Adipose tissue (tissue), 3 donors: ENCODE measurements around the gene SMC5. TPM values are rescaled to one million over a fixed set of nuclear protein-coding genes. Genes with fewer than 3 reads are reported as not detected.

Experiments
- H3K27ac ChIP-seq: one replicate; pipeline ENCODE4 v1.5.1; 2013; ENCODE audit warnings: low read depth, low read length
- WGBS, 3 donors: extraction: QIAGEN DNeasy Blood & Tissue Kit; methylation state at CpG; one replicate each; pipeline ENCODE4 v1.1.7; 2013; 5-methylcytosine and 5-hydroxymethylcytosine counted together
- polyA plus RNA-seq, 3 donors: library from polyadenylated mRNA; stranded (reverse); fragments of 200-250 nt; gene quantifications; one replicate each; pipeline ENCODE4 v1.2.3, GENCODE V29; 2013
- donor health status: healthy with polysubstance abuse.
- donor health status: Bipolar disorder and iron deficiency.
- donor health status: healthy.

The SMC5 gene
- polyA plus RNA-seq, 3 donors: 7.7 to 10.3 (median 8.5) TPM

DNA sequence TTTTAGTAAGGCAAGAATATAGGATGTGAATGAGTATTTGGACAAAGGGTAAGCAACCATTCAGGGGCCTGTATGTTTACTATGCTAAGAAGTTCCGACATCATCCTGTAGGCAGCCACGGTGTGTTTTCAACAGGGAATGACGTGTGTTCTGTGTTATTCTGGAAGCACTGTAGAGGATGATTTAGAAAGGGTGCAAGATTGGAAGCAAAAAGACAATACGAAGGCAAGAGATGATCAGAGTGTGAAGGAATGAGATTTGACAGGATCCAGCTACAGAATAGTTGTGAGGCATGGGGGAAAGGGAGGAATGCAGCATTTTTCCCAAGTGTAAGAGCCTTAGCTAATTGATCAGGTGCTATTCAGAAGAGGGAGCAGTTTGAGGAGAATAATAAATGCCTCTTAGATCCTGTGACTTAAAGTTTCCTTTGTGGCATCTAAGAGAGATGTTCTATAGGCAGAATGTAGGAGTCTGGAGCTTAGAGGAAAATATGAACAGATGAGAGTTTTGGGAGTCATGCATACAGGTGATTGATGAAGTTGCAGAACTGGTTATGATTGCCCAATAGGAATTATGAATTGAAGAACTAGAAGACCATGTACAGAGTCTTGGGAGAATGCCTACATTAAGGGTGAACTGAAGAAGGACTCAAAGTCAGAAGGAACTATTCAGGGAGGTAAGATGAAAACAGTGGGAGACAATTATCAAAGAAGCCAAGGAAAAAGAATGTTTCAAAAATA, 2.5 kb downstream of the SMC5 start:
- 63 to 89% (median 86%) methylated on average over 4 of the region's 4 CpGs for WGBS, 3 donors
- no peak overlapping the region for H3K27ac ChIP-seq

DNA sequence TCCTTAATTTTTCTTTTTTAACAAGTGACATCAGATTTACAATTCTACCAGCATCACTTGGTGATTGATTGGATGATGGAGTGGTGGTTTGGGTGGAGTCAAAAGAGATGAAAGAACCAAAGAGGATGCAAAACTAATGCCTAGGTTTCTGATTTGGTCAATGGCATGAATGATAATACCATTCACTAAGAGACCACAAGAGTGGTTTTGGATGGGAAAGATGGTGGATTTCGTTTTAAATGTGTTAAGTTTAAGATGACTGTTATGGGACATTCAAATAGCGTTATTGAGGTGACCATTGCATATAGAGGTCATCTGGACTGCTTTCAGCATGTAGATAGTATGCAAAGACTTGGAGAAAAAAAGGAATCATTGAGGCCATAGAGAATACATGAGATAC, 3.6 kb downstream of the SMC5 start:
- WGBS, 3 donors: 90 to 93% (median 90%) methylated on average over 2 of the region's 2 CpGs

DNA sequence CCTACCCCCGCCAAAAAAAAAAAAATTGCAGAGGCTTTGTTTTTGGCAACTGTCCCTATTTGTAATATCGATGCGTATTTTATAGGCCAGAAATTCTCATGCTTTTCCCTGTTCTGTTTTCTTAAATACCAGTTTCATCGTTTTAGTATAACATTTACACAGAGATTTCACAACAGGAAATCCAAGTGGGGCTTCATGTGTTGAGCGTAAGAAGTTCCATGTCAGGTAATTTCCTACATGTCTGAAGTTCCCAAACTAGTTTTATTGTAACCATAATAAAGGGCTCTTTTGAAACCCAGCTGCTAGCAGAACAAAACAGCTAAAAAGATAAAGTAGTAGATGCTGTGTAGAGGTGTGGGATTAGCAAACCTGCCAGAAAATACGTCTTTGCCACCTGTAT, 4.2 kb downstream of the SMC5 start:
- WGBS, 3 donors: 50 to 59% (median 53%) methylated on average over 6 of the region's 6 CpGs
- no peak overlapping the region for H3K27ac ChIP-seq

More for the DNA sequence above, 3.6 kb downstream of the SMC5 start:
- no peak overlapping the region for H3K27ac ChIP-seq

DNA sequence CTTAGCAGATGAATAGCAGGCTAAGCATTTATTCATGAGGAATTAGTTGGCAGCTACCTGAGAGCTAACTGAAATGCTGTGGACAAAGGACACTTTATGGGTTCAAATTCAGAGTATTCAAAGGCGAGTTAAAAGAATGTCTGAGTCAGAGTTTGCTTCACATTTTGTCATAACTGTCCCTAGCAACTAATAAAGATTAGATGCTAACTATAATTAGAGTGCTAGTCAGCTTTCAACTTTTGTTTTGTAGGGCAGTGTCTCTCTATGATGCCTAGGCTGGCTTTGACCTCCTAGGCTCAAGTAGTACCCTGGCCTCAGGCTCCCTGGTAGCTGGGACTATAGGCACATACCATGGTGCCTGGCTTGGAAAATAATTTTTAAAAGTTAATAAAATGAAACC, 4.6 kb downstream of the SMC5 start:
- WGBS, 3 donors: 61 to 84% (median 80%) methylated on average over 1 of the region's 1 CpG
- no peak overlapping the region for H3K27ac ChIP-seq

DNA sequence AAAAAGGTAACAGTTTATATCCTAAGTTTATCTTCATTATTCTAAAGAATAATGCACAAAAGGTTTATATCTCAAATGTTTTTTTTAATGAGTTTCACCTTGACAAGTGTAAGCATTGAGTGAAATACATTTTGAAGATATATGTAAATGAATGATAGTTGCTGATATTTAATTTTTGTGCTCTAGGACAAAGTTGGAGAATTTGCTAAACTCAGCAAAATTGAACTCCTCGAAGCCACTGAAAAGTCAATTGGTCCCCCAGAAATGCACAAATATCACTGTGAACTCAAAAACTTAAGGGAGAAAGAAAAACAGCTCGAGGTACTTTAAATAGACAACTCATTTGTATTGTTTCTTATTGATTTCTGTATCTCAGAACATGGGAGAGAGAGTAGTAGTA, 19.5 kb downstream of the SMC5 start:
- WGBS, 3 donors: 67 to 96% (median 91%) methylated on average over 2 of the region's 2 CpGs
- no peak overlapping the region for H3K27ac ChIP-seq

DNA sequence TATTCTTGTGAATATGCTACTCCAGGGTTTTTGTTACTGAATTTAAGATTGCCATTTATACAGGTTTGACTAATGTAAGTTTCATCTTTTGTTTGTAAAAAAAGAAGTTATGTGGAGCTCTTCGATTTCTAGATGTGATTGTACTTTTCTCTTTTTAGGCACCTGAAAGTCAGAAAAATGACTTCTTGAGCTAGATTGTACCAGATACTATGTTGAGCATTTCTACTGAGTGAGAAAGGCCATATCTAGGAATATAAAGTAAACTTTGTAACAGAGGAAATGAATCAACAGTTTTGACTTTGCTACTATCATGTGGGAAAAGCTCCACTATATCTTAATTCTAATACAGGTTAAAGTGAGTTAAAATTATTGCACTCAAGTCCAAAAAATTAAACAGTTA, 25.1 kb downstream of the SMC5 start:
- 90 to 94% (median 92%) methylated on average over 1 of the region's 1 CpG for WGBS, 3 donors
- H3K27ac ChIP-seq: no peak overlapping the region

DNA sequence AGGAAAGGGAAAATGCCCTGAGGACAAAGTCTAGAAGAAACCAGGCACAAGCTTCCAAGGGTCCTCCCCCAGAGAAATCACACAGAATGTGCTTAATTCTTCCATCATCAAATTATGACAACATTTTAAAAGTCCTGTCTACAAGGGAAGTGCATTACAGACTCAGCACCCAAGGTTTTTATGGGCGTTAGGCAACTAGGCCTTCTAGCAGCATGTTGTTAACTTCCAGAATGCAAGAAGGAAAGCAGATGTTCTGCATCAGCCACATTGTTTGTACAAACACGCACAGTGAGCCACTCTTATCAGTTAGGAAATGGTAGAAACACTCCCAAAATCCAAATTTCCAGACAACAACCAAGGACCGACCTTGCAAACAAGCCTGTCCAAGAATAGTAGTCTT, 26.5 kb downstream of the SMC5 start:
- H3K27ac ChIP-seq: no peak overlapping the region
- 56 to 62% (median 59%) methylated on average over 3 of the region's 3 CpGs for WGBS, 3 donors

DNA sequence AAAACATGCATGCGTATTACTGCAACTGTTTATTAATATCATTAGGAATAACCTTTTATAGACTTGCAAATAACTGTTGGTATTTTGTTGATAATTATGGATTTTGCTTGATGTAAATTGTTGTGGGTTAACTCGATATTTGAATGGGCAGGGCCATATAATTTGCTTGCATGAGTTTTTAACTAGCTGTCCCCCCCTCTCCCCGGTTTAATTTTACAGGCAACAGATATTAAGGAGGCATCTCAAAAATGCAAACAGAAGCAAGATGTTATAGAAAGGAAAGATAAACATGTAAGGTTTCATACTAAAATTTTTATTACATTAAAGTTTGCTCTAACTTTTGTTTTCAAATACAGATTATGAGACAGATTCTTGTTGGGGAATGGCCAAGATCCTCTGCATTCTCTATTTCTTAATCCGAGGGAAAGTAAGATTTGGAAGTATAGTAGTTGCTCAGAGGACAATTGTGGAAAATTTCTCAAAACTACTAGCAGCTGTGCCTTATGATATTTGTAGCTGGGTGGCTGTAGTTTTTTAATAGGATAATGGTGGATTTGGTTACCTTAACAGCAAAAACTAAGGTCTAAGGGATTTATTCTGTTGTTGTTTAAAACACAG, 27.3 kb downstream of the SMC5 start:
- WGBS, 3 donors: 80 to 94% (median 88%) methylated on average over 4 of the region's 4 CpGs
- no peak overlapping the region for H3K27ac ChIP-seq

DNA sequence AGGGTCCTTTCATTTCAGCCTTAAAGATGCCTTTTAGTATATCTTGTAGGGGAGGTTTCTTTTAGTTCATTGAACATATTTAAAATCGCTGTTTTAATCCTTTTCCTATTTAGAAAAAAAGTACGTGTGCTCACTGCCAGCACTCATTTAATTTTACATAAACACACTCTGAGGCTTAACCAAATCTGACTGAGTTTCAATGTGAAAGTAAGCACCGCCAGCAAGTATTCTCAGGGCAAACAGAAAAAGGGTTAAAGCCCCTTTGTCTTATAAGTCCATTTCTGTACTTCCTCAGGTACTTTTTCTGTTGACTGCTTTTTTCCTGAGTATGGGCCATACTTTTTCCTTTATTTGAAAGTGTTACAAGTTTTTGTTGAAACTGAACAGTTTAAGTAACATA, 31.8 kb downstream of the SMC5 start:
- WGBS, 3 donors: 97 to 98% (median 97%) methylated on average over 3 of the region's 3 CpGs
- H3K27ac ChIP-seq: no peak overlapping the region

DNA sequence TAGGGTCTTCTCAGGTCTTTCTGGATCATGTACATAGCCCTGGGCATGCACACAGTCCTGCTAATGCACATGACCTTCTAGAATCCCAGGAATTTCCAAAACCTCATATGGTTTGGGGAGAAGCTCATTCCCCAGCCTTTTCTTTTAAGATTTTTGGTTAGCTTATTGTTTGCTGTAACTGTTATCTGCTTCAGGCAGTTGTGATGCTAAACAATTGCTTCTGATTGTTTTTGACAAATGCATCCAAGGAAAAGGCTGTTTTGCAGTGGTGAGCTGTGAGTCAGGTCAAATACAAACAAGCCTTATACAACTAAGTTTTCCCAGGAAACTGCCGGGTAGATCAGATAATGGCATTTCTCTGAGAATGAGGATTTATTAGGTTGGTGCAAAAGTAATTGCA, 32.7 kb downstream of the SMC5 start:
- WGBS, 3 donors: 75 to 95% (median 93%) methylated on average over 1 of the region's 1 CpG
- no peak overlapping the region for H3K27ac ChIP-seq

DNA sequence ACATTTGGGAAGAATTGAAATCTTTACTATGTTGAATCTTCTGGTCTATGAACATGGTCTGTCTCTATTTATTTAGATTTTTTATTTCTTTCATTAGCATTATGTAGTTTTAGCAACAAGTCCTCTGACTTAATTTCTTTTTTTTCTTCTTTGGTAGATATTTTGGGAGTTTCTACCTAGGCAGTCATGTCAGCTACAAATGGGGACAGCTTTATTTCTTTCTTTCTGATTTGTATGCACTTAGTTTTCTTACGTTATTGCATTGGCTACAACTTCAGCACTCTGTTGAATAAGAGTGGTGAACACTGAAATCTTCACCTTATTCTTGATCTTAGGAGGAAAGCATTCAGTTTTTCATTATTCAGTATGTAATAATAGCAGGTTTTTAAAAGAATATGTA, 33.5 kb downstream of the SMC5 start:
- whole genome bisulfite sequencing, 3 donors: 97 to 100% (median 97%) methylated on average over 1 of the region's 1 CpG
- no peak overlapping the region for H3K27ac ChIP-seq

DNA sequence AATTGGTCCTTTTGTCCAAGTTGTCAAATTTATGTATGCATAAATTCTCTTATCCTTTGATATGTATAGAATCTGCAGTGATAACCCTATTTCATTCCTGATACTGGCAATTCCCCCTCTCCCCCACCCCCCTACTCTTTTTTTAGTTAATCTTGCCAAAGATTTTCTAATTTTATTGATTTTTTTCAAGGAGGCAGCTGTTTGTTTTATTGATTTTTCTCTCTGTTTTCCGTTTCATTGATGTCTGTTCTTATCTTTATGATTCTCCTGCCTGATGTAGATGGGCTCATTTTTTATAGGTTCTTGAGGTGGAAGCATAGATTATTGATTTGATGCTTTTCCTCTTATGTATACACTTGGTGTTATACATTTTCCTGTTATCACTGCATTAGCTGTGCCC, 34.4 kb downstream of the SMC5 start:
- 36 to 100% (median 97%) methylated on average over 1 of the region's 1 CpG for WGBS, 3 donors

DNA sequence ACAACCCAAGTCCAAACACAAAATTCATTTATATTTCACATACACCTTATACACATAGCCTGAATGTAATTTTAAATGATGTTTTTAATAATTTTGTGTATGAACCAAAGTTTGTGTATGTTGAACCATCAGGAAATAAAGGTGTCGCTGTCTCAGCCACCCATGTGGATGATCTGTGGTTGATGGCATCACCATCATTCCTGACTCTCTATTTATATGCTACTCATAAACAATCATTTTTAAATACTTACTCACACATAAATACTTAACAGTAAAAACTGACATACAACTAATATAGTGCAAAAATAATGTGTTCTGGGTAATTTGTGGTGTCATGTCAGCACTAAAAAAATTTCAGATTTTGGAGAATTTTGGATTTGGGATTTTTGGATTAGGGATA, 38.4 kb downstream of the SMC5 start:
- 91 to 97% (median 93%) methylated on average over 1 of the region's 1 CpG for WGBS, 3 donors
- no peak overlapping the region for H3K27ac ChIP-seq

More for the DNA sequence above, 34.4 kb downstream of the SMC5 start:
- no peak overlapping the region for H3K27ac ChIP-seq

DNA sequence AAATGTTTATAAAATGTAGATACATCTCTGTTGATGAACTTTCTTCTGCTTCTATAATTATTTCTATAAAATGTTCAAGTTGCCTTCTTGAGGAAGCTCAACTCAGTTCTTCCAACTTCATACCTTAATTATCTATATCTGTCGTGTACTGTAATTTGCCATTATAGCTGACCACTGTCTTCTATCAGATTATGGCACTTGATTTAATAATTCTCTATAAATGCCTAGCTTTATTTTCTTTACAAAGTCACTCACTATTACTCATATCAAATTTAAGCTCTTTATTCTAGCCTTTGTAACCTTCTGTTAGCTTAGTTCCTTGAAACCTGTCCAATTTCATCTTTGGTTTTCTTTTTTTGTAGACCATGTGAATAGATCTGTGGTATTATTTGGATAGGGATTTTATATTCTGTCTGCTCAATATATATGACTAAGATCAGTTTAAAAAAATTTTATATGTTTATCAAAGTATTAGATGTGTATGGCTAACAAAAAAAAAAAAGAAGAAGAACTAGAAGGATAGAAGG, 39.5 kb downstream of the SMC5 start:
- H3K27ac ChIP-seq: no peak overlapping the region
- WGBS, 3 donors: 92 to 98% (median 92%) methylated on average over 1 of the region's 1 CpG

DNA sequence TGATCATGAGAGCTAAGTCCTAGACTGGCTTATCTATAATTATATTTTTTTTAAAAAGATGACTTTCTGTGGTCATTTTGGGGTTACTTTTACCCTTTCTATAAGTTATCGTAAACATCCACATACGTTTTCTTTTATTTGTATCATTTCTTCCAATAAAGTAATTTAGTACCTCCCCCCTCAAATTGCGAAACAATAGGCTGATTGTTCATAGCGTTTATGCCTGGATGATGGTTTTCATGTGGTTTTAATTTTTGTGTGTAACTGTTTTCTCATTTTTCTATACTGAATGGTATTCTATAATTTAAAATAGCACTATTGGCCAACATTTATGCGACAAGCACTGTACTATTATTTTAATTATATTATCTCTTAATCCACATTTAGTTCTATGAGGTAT, 44.5 kb downstream of the SMC5 start:
- no peak overlapping the region for H3K27ac ChIP-seq
- 79 to 83% (median 80%) methylated on average over 5 of the region's 5 CpGs for WGBS, 3 donors

DNA sequence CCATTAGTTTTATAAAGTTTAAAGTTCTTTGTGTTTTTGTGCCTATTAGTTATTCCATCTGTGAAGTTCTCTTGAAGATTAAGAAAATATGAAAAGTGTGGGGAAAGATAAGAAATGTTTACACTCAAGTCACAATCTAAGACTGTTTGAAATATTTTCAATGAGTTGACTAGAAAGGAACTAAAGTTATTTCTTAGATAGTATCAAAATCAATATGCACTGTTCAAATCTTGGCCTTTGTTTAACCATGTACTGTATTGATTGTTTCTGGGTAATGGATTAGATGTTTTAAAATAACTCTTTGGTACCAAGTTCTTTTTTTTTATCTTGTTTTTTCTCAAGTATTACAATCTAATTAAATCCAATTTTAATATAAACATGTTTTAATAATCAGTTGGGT, 46.0 kb downstream of the SMC5 start:
- H3K27ac ChIP-seq: no peak overlapping the region

DNA sequence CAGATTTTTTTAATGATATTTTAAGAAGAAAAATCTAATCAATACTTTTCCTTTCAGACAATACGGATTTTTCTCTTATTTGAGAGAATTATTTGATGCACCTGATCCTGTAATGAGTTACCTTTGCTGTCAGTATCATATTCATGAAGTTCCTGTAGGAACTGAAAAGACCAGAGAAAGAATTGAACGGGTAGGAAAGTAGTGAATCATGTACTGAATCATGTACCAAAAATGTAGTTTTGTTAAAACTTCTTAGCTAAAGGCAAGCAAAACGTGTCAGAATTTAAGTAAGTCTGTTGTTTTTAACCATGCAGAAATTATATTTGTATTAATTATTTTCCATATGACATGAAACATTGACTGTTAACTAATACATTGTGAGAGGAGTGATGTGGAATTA, 56.6 kb downstream of the SMC5 start:
- 88 to 96% (median 91%) methylated on average over 3 of the region's 3 CpGs for WGBS, 3 donors
- no peak overlapping the region for H3K27ac ChIP-seq

DNA sequence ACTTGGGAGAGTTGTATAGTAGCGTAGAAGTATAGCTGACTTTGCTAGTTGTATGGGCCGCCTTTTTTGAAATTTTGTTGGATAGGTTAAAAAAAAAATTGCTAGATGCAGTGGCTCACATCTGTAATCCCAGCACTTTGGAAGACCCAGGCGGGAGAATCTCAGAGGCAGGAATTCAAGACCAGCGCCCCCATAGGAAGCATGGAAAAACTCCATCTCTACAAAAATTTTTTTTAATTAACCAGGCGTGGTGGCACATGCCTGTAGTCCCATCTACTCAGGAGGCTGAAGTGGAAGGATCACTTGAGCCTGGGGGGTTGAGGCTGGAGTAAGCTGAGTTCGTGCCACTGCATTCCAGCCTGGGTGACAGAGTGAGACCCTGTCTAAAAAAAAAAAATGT, 59.2 kb downstream of the SMC5 start:
- no peak overlapping the region for H3K27ac ChIP-seq
- whole genome bisulfite sequencing, 3 donors: 90 to 98% (median 97%) methylated on average over 6 of the region's 6 CpGs

DNA sequence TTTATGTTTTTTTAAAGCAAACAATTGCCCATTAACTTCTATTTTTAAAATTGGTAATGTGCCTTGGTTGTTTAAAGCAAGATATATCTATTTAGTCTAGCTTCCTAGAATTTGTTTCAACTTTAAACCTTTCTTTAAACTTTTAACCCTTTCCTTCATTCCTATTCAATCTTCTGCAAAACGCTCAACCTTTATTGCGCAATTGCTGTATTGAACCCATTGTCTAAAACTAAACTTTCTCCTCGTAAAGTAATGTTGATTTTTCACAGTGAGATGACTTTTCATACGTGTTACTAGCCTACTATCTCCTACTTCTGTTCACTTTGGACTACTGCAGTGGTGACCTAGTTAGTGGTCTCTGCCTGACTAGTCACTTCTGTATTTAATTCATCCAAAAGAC, 63.3 kb downstream of the SMC5 start:
- 83 to 93% (median 90%) methylated on average over 4 of the region's 4 CpGs for WGBS, 3 donors
- no peak overlapping the region for H3K27ac ChIP-seq

DNA sequence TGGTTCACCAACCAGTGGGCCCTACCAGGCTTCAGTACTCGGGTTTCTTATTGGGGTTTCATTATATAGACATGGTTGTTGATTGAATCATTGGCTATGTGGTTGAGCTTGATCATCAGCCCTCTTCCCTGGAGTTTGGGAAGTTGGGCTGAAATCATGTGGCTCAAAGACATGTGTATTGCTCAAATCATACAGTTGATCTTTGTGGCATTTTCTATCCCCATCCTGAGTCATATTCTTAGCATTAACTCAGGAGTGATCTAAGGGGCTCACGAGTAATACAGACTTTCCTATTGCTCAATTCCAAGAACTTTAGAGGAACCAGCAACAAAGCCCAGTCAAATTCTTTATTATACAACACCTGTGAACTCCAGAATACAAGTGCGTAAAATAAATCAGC, 66.2 kb downstream of the SMC5 start:
- H3K27ac ChIP-seq: no peak overlapping the region
- WGBS, 3 donors: 79 to 89% (median 85%) methylated on average over 3 of the region's 3 CpGs
